ENCODE results near the gene CLCNKA. TPM values are rescaled to one million over a fixed set of nuclear protein-coding genes. Genes with fewer than 3 reads are reported as not detected.

CLCNKA gene
- polyA plus RNA-seq, 1 of the 3 experiments (the other 2 are of a cell fraction) = 0.03 TPM

GRCh38 chr1:16067127-16067768 lies 45.4 kb downstream of the CLCNKA start:
- no peaks in the 10 kb centered on the region for H4K20me1 ChIP-seq (ENCODE audit: insufficient read depth)
- TF ChIP-seq IRF3 (IDR thresholded peaks at IDR 0.05; ENCODE audit: low read depth, low read length) (no peak), GATA2 (CRISPR knock-in tag; IDR thresholded peaks at IDR 0.05) (no peak), NFIC (IDR thresholded peaks at IDR 0.05; ENCODE audit: borderline replicate concordance) (no peak), REST (IDR thresholded peaks at IDR 0.05; ENCODE audit: low read depth, low read length) (no peak), MEF2A (IDR thresholded peaks at IDR 0.05; ENCODE audit: borderline replicate concordance, low read depth) (no peak), RCOR1 (IDR thresholded peaks at IDR 0.05; ENCODE audit: low read length) (no peak), POLR2AphosphoS5 (IDR thresholded peaks at IDR 0.05; ENCODE audit: low read depth, low read length) (no peak), CTCF (IDR thresholded peaks at IDR 0.05) (no peak), ZBTB33 (IDR thresholded peaks at IDR 0.05; ENCODE audit: borderline replicate concordance, low read depth) (no peak), RXRA (IDR thresholded peaks at IDR 0.05; ENCODE audit: borderline replicate concordance, low read depth) (no peak), USF1 (IDR thresholded peaks at IDR 0.05; ENCODE audit: borderline replicate concordance, low read depth) (no peak), TEAD4 (IDR thresholded peaks at IDR 0.05; ENCODE audit: borderline replicate concordance, insufficient read depth) (no peak), FOSL2 (IDR thresholded peaks at IDR 0.05; ENCODE audit: borderline replicate concordance, low read depth) (no peak), JUND (IDR thresholded peaks at IDR 0.05) (no peak), RFX5 (IDR thresholded peaks at IDR 0.05; ENCODE audit: low read length) (no peak)
- no peaks in the 10 kb centered on the region for H3K79me2 ChIP-seq (ENCODE audit: insufficient read depth)
- WGBS (ENCODE audit: low lambda C conversion rate) = 69% methylated on average over 3 of the region's 6 CpGs
- no peak overlapping the region for H3K27ac ChIP-seq (ENCODE audit: low read depth in 2 of 2, low read length in 1 of 2)
- no peak overlapping the region for H3K4me2 ChIP-seq
- H3K4me3 ChIP-seq (ENCODE audit: low read depth in 2 of 2, low read length in 1 of 2) = no peak overlapping the region
- ChIA-PET POLR2A (no interaction called here), CTCF (interaction anchor here (1.0 to 5.0 kb wide), 6 partner anchors 11 to 296 kb away, joined by 3 to 24 read pairs (median 8); no protein-coding TSS in a partner anchor)
- peaks cover 0 to 4% of the 10 kb centered on the region in 2 experiments; a peak in 1 of 4 replicates for H3K4me1 ChIP-seq (ENCODE audit: control insufficient read depth in 1 of 2, insufficient read depth in 2 of 2, low read depth in 1 of 2, low read length in 1 of 2)
- peaks cover 3% of the 10 kb centered on the region for H3F3A ChIP-seq (replicated peaks; ENCODE audit: insufficient read depth)
- no peak overlapping the region for H2AFZ ChIP-seq (ENCODE audit: low read depth)
- peak; percentile 49 for DNase-seq
- H3K27me3 ChIP-seq (ENCODE audit: insufficient read depth) = no peaks in the 10 kb centered on the region
- no peak overlapping the region for H3K9ac ChIP-seq
- no peaks in the 10 kb centered on the region for H3K9me3 ChIP-seq
- H3K36me3 ChIP-seq (replicated peaks in 1 of 2; ENCODE audit: control insufficient read depth in 1 of 2, insufficient read depth in 2 of 2, low read length in 1 of 2) = no peaks in the 10 kb centered on the region
- no peaks in the 10 kb centered on the region for H3K9me2 ChIP-seq
